SU-DHL-6 (cell line): ENCODE measurements around the gene CSNK2B.

ENCODE experiments used
- EZH2phosphoT487 ChIP-seq: fragments of 200-600 bp; sonication (generic), shearing (Covaris generic); conservative IDR thresholded peaks from 2 replicates; pipeline ENCODE4 v1.6.1; 2018; ENCODE audit warnings: mild to moderate bottlenecking, antibody characterized with exemption, low read length, moderate library complexity, mixed read lengths
- TF ChIP-seq, protein P1 (sequence below): fragments of 200-600 bp; sonication (generic); IDR thresholded peaks from one replicate; pipeline ENCODE4 v1.5.1; 2017; ENCODE audit warnings: antibody characterized with exemption, mild to moderate bottlenecking, low read length, moderate library complexity; ENCODE audit not compliant: insufficient read depth, poor library complexity, severe bottlenecking

DNA sequence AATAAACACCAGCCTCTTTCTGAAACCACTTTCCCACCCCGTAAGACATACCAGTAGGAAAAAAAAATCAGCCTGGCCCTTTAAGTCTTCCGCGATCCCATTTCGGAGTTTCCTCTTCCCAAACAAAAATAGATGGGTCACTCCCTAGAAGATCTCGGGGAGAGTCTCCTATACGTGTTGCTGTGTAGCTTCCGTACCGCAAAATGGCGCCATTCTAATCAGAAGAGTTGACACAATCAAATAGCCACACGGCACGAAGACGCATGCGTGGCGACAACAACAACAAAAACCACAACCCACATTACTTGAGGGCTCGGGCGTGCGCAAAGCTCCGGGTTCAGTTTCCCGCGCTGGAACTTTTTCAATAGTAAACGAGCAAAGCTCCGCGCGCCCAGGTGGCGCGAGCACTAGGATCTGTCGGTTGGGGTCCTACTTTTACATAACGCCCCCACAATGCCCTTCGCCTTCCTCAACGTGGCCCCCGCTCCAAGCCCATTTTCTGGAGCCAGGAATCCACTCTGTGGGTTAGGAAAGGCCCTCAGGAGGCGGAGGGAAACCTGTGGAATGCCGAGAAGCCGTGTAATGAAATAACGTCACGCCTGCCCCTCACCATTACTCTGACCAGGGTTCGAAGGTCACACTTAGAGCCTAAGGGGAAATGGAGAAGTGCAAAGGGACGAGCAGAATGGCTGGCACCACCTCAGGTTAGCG lies 935 bp upstream of the CSNK2B start, which contains the start of gene GPANK1:
- TF ChIP-seq, protein P1, sequence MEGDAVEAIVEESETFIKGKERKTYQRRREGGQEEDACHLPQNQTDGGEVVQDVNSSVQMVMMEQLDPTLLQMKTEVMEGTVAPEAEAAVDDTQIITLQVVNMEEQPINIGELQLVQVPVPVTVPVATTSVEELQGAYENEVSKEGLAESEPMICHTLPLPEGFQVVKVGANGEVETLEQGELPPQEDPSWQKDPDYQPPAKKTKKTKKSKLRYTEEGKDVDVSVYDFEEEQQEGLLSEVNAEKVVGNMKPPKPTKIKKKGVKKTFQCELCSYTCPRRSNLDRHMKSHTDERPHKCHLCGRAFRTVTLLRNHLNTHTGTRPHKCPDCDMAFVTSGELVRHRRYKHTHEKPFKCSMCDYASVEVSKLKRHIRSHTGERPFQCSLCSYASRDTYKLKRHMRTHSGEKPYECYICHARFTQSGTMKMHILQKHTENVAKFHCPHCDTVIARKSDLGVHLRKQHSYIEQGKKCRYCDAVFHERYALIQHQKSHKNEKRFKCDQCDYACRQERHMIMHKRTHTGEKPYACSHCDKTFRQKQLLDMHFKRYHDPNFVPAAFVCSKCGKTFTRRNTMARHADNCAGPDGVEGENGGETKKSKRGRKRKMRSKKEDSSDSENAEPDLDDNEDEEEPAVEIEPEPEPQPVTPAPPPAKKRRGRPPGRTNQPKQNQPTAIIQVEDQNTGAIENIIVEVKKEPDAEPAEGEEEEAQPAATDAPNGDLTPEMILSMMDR, result no peak
- TF ChIP-seq EZH2phosphoT487, result no peak
